T-helper 1 cell treated with Interleukin-12 subunit alpha and Interleukin-12 subunit beta and Interleukin-4 antibody, amounts not matched to agents 30 ng/mL and 1 ng/mL, for 36 hours (primary cell): ENCODE measurements around the gene C2orf78. TPM values are rescaled to one million over a fixed set of nuclear protein-coding genes. Genes with fewer than 3 reads are reported as not detected.
"Not testable (repeated sequence)": the region's sequence is repeated elsewhere in the genome, so short reads cannot be mapped to it uniquely, and the experiment has no call there.

Experiments
- intact Hi-C: fragments of 100-400 bp; cut with micrococcal nuclease; formaldehyde crosslinking; loops from one replicate; pipeline ENCODE4 v1.15.1; 2024
- total RNA-seq: library from RNA; stranded (reverse); gene quantifications from 2 replicates; pipeline ENCODE4 v1.2.3, GENCODE V29; 2022

C2orf78 gene, protein sequence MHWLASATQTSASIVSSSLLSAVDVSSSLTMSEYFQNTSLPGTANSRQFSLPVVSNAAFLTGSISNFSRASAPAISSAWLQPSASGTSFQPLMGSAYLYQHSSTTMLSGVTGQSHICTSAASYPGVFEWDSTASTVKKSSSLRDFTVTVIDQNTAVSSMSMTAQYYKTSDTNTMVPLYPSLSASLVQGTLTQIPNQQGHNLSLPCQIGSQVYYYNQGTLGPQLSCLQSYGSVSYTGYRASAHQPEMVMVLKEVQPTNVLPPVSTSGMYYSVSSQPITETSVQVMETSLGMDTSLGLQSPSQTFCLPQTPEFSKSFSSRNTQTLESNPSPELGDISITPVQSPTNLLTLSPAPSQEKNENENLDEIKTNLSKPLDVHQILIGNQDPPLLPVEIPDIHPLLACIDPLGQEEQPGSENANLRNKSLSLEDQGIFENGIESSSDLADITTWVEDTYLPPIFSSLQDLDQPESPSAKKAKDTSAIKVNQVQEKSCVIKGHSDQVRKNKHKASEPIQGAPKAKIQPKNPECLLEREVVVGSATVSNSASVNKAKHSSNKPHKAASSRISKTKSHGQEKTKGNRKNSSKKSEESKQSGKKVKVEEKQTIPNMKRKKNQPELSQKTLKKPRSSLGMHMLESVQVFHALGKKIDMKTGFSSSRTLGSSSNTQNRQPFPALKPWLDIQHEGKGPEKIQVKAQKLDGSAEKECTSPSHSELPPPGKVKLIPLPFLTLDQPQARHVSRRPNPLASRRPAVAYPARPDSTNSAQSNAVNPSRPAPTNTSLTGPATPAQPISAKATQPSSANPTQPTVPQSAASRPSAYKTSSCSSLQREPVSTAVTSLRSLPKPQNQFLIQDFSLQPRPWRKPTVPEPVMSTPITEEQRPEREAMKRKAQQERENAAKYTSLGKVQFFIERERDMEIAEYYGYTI
- total RNA-seq = not detected in 2 replicates

DNA sequence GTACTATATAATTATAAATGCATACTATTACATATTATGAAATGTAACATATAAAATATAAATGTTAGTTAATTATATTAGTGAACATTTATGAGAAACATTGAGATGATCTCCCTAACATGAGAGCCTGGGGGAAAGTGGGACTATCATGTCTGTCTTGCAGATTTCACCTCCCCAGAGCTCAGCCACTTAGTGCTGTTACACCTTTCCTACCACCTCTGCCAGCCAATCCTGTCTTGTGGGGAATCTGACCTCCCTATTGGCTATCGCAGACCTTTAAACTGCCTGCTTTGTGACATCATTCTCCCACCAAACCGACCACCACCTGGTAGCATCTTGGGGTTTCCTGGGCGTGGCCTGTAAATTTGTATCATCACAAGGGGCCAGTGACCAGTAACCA, at the start of gene C2orf78:
C2orf78 (plus strand) TSS at position 301 of the 400 bp plus-strand sequence. CDS start 127 bp downstream, outside the sequence.
- intact Hi-C loops = not testable (repeated sequence)

DNA sequence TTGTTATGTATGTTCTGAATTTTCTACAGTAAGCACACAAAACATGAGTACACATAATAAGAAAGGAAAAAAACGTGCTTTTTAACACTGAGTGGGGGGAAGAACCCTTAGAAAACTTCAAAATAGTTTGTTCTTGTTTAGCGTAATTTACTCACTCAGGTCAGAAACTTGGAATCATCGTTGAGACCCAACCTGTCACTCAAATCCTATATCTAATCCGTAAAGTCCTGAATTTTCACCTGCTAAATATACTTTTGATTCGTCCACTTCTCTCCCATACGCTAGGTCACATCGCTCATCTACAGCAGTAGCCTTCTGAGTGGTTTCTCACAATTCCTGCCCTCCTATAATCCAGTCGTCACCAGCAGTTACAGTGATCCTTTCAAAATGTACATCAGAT, 47.6 kb upstream of the C2orf78 start:
- intact Hi-C loops = loop anchor here (2.0 to 10.0 kb wide), 7 partner anchors 40 to 1908 kb away; partner anchors contain the start of genes EGR4, MRPL19, MTHFD2 and POLE4

DNA sequence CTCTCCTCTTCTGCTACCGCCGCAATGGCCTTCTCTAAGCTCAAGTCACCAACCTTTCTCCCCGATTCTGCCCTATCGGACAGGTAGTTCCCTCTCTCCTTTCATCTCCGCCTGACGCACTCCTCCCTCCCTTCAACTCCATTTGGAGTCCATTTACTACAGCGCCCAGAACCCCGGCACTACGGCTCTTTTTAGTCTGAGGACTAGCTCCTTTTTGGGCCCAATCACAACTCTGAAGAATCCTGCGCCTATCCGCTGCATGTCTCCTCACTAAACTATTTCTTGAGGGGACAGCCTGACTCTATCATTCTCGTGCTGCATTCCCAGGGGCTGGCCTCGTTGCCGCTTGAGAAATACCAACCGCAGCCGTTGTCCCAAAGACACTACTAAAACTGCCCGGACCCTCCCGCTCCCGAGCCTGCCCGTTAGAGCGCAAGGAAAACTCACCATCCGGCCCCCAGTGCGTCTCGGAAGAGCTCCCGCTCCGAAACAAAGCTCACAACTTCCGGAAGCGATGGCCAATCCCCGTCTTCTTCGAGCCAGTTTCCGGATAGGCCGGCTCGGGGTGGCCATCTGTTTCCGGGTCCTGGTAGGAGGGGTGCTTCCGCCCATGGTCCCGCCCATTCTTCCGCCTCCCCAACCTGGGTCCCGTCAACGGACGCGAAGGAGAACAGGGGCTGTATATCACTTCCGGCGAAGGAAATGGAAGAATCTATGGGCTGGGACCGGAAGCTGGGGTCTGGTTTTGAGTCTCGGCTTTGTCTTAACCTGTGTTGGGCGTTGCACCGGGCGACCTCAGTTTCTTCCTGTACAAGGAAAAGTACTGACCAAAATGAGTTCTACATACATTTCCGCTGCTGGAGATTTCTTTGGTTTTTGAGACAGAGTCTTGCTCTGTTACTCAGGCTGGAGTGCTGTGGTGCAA, 46.9 kb upstream of the C2orf78 start, which contains the start of gene TPRKB:
TPRKB (minus strand) TSS at position 491 of the 925 bp plus-strand sequence. CDS start 2,776 bp downstream, outside the sequence.
- intact Hi-C loops = loop anchor here (1.0 to 10.0 kb wide), 22 partner anchors 40 to 1908 kb away; partner anchors contain the start of genes ALMS1, AUP1, C2orf81 and CCT7

DNA sequence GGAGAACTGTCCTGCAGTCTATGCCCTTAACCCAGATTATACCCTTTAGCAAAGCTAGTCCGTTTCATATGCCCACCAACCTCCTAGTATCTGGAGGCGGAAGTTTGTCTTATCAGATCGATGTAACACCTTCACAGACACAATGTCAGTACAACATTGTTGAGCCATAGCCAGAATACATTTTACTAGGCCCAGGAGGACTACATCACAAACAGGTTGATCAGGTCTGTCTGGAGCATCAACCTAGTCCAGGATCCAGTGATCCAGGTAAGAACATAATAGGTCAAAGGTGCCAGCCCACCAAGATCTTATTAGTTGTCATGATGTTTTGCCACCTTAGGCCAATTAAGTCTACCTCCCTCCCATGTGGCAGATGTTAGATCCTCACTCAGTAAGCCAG, 44.9 kb upstream of the C2orf78 start:
- intact Hi-C loops = loop anchor here (5.0 to 10.0 kb wide), 5 partner anchors 447 to 1906 kb away; partner anchors contain the start of genes EGR4, MRPL19, POLE4 and SMYD5

DNA sequence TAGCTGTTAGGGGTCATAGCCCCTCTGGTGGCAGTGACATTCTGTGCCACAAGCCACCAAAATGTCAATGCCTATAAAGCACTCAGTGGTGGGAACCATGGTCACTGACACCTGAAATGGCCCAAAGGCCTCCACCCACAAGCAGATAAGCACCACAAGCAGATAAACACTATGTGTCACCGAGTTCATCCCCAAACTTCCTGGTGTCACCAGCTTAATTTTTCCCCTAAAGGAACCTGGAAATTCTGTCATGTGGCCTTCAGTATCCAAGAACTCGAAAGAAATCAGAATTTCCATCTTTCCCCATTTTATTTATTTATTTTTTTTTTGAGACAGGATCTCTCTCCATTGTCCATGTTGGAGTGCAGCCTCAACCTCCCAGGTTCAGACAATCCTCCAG, 43.2 kb upstream of the C2orf78 start:
- intact Hi-C loops = no loop called here

DNA sequence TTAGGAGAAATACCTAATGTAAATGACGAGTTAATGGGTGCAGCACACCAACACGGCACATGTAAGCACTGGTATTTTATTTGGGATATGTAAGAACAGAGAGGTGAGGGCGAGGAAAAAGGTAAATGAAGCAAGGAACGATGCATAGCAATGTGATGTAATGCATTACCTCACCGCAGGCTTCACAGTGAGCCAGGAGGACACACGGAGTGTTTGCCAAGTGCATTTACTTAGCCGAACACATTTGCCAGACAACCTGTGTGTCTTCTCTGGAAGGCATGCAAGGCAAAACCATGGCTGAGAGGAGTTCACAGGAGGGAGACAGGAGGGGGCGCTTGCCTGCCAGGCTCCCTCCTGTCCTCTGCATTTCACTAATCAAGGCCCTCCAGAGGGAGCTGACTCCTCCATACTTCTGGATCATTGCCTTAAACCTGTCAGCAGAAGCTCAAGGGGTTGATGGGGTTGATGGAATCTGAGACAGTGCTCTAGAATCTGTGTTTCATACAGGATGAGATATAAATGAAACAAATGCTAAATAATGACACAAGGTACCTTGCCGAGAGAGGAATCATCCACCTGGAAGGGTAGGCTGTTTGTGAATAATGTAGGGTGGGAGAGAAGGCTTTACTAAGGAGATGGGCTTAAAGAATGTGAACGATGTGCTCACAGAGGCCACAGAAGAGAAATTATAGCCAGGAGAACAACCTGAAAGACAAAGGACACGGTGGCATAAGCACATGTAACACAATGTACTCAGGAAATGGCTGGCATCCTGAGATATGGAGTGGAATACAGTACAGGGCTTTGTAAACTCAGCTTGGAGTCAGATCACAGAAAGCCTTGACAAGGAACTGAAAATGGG, 37.7 kb upstream of the C2orf78 start:
- intact Hi-C loops = no loop called here

DNA sequence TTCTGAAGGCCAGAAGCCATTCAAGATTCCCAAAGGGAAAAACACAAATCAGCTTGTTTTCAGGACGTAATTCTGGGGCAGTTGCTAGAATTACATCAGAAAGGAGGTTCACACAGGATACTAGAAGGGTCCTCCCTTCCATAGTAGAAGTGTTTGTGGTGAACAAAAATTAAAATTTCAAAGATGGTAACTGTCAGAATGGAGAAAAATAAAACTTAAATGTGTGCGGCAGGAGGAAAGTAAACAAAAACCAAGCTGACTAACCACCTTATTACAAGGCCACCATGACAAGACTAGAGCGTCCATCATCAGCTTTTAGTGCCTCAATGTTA, 37.1 kb upstream of the C2orf78 start:
- intact Hi-C loops = no loop called here

DNA sequence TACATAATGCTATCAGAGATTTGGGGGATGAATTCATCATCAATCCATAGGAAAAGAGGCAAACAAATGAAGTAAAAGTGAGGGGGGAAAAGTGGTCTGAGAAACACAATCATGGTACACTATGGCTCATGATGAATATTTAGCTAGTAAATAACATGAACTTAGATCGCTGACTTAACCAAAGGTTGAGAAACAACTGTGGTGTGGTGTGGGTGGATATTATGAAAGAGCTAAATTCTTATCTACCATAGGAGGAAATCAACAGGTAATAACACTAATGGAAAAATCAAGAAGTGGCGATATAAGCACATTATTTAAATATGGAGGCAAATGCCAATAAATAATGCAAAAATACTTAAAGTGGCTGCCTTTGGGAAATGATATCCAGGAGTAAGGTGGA, 34.7 kb upstream of the C2orf78 start:
- intact Hi-C loops = no loop called here

DNA sequence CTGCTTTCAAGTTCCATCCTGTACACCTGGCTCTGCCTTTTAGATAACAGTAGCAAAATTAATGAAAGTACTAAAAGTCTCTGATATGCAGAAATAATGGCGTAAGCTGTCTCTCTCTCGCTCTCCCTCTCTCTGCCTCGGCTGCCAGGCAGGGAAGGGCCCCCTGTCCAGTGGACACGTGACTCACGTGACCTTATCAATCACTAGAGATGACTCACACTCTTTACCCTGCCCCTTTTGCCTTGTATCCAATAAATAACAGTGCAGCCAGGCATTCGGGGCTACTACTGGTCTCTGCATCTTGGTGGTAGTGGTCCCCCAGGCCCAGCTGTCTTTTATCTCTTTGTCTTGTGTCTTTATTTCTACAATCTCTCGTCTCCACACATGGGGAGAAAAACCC, 29.7 kb upstream of the C2orf78 start:
- intact Hi-C loops = not testable (repeated sequence)

DNA sequence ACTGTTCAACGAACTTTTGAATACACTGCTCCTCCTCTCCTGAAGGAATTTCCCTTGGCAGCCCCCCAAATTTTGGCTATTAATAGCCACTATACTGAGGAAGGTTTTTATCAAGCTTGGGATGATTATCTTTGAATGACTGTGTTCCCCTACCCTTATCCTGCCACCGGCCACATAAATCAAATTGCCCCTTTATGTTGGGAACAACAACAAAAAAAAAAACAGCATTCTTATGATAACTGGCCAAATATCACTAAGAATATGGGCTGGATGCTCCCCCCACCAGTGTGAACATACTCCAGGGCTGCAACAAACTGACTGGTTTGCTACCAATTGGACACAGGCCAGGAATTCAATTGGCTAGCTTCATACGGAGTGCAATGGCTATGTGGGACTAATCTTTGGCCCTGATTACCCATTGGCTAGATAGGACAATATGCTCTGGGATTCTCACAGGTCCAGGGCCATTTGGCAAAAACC, 24.7 kb upstream of the C2orf78 start:
- intact Hi-C loops = no loop called here

DNA sequence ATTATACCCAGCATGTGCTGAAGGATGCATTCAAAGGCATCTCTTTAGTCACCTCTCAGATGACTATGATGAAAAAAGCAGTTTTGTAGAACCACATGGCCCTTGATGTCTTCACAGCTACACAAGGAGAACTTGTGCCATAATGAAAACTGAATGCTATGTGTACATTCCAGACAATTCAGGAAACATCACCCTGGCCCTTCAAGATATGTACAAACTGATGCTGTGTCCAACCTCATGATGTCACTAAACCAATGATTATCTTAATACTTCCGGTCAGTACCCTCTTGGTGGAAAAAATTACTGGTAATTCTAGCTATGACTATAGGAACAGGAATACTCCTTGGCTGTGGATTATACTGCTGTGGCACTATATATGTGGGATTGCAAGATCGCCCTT, 24.1 kb upstream of the C2orf78 start:
- intact Hi-C loops = no loop called here

DNA sequence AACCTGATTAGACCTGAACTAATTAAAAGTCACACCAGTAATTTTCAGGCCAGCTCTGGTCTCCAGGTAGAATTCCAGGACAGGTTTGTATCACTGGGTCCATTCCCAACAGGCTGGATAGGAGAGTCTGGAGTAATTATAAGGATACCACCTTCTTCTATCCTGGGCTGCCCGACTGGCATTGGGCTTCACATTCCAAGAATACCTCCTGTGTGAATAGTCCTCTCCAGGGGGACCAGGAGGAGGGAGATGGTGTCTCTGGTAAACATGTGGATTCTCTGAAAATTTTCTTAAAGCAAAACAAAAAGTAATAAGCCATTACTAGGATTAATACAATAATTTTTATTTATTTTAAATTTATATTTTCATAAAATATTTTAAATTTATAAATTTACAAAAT, 21.4 kb upstream of the C2orf78 start:
- intact Hi-C loops = no loop called here

DNA sequence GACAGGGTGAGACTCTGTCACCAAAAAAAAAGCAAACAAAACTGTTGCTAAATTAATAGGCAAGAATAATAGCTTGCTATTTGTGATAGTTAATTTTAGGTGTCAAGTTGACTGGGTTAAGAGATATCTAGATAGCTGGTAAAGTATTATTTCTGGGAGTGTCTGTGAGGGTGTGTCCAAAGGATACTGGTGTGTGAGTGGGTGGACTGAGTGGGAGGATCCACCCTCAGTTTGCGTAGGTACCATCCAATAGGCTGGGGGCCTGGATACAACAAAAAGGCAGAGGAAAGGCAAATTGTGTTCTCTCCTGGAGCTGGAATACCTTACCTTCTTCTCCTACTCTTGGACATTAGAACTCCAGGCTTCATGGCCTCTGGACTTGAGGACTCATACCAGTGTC, 19.0 kb upstream of the C2orf78 start:
- intact Hi-C loops = no loop called here

DNA sequence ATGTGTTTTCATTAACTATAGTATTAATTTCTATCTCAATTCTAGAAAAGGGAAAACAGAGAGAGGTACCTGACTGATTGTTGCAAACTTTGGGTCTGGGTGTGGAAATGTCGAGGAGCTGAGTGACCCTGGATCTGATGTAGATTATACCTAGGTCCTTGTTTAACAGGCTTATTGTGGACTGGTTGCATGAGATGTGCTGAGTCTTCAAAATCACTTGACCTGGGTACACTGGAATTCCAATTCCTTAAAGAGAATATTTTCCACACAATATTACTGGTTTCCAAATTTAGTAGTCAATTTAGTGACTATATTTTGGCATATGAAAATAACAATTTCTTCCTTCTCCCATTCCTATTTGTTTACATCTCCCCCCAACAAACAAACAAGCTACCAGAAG, 17.6 kb upstream of the C2orf78 start:
- intact Hi-C loops = no loop called here

DNA sequence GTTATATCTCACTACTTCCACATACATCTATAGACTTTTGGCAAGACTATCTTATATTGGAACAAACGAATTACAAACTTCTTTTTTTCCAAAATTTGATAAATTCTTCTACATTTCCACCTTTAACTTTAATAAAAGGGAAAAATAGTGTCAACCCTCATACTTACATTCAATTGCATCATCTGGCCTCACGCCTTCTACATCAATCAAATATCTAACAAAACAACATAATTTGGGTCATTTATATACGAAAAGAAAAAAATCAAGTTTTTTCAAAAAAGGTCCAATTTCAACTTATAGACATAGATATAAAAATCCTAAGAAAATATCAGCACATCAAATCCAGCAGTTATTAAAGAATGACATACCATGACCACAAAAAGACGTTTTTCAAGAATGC, 17.0 kb upstream of the C2orf78 start:
- intact Hi-C loops = no loop called here

DNA sequence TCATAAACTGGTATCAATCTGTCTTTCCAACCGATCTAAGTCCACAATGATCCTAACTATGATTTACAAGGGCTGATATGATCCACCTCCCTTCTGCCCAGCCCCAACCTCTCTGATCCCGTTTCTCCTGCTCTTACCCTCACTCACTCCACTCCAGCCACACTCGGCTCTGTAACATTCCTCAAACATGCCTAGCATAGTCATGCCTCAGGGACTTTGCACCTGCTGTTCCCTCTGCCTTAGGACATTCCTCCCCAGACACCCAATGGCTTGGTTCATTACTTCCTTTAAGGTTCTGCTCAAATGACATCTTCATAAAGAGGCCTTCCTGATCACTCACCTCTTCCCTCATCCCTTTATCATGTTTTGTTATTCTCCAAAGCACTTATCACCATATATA, 13.3 kb upstream of the C2orf78 start:
- intact Hi-C loops = no loop called here

DNA sequence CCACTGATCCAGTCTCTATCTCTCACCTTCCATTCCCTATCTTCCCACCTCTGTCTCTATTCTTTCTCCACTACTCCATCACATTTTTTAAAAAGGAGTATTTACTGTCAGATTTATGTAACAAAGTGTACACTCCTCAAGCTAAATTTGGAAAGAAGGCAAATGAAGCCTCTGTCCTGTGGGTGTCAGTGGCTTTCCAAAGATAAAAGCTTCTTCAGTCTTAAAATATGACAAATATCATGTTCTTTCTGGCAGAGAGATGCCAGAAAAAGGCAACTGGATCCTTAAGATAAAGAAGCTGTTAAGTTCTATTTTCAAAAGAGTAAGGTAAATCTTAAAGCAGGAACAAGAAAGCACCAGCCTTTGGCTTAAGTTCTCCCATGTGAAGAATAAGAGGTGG, 11.2 kb upstream of the C2orf78 start:
- intact Hi-C loops = no loop called here

DNA sequence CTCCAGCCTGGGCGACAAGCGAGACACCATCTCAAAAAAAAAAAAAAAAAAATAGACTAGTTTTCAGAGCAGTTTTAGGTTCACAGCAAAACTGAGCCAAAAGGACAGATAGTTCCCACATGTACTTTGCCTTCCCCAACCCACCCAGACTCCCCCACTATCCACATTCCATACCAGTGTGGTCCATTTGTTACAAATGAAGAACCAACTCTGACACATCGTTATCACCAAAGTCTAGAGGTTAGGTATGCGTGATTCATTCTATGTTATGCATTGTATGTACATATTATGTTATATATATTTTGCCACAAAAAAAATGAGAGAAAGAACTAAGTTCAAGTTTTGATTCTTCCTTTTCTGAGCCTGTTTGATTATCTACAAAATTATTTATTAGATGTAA, 7.6 kb upstream of the C2orf78 start:
- intact Hi-C loops = loop anchor here (2.0 kb wide), 1 partner anchor 40 kb away; the partner anchor contains the start of gene TPRKB

DNA sequence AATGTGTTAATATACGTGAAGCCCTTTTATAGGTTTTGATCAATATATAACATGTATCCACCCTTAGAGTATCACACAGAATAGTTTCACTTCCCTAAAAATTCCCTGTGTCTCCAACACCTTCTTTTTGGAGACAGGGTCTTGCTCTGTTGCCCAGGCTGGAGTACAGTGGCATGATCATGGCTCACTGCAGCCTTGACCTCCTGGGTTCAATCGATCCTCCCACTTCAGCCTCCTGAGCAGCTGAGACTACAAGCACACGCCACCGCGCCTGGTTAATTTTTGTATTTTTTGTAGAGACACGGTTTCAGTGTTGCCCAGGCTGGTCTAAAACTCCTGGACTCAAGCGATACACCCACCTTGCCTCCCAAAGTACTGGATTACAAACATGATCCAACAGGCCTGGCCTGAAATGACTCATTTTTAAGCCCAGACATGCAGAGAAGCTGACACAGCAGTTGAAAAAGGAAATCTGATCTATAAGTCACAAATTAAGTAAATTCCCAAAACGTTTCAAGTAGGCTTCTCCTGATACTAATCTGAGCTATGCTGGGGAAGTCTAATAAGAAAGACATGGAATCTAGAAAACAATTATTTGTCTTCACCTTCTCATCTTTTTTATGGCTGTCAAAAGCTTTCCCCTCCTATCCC, 7.0 kb upstream of the C2orf78 start:
- intact Hi-C loops = loop anchor here (2.0 kb wide), 1 partner anchor 40 kb away; the partner anchor contains the start of gene TPRKB
